Measurements from ENCODE around the gene CEP250.
"Not testable (repeated sequence)": the region's sequence is repeated elsewhere in the genome, so short reads cannot be mapped to it uniquely, and the experiment has no call there.

The CEP250 gene

DNA sequence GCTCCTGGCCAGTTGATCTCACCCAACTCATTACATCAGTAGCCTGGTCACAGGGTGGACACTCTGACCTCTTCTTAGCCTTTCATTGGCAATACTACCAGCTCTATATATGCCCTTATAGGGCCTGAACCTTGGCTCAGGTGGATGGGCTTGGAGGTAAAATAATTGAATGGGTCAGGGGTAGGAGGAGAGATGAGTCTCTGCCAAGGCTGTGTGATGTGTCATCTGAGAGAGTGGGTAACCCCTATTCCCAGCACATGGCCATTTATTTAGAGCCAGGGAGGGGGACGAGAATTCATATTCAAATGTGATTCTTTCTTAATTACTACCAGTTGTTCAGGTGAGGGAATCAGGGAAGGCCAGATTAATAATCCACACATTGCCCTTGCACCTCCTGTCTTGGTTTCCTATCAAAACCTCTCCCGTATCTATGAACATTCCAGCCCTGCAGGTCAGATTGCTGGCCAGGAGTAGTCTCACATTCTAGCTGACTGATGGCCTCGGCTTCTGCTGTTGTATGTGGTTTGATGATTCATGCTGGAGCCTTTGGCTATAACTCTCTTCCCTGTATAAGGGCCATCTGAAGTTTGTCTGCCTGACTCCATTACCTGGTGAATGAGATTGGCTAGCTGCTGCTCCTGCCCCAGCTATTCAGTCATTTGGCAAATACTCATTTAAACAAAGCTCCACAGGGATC, 60.7 kb downstream of the CEP250 start:
- Mint-ChIP-seq H3K27me3 (no peaks in the 10 kb centered on the region), H3K4me3 (no peak overlapping the region), H3K36me3 (ENCODE audit: low read depth) (peaks cover 5% of the 10 kb centered on the region), H3K9me3 (no peaks in the 10 kb centered on the region), H3K27ac (no peak overlapping the region), H3K4me1 (no peaks in the 10 kb centered on the region)
- DNase-seq: no peak
- no peak for ATAC-seq

DNA sequence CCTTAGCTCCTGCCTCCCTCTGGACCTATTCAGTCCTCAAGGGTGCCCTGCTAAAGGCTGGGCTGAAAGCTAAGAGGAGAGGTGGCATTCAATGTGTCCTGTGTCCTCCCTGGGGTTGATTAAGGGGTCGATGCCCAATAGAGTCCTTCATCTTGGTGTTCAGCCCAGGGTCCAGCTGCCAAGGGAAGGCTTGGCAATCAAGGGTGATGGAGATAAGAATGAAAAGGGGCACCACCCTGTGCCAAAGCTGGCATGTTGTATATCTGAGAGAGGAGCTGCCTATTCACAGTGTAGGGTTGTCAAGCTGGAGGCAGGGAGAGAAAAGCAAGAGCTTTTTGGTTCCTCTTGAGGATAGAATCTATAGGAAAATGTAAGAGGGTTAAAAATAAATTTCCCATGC, 61.7 kb downstream of the CEP250 start:
- peaks cover under 1% of the 10 kb centered on the region for H3K36me3 Mint-ChIP-seq (ENCODE audit: low read depth)
- H3K9me3 Mint-ChIP-seq: no peaks in the 10 kb centered on the region
- no peaks in the 10 kb centered on the region for H3K4me1 Mint-ChIP-seq
- no peak overlapping the region for H3K27ac Mint-ChIP-seq
- no peak for DNase-seq
- H3K27me3 Mint-ChIP-seq: no peaks in the 10 kb centered on the region
- no peak overlapping the region for H3K4me3 Mint-ChIP-seq
- no peak for ATAC-seq

- DNase-seq; H3K27ac Mint-ChIP-seq; ATAC-seq; H3K9me3 Mint-ChIP-seq; H3K4me1 Mint-ChIP-seq; H3K4me3 Mint-ChIP-seq; H3K27me3 Mint-ChIP-seq; H3K36me3 Mint-ChIP-seq (ENCODE audit: low read depth): not testable (repeated sequence)
These were observed 62.4 kb downstream of the CEP250 start for GRCh38 chr20:35517767-35518166.

DNA sequence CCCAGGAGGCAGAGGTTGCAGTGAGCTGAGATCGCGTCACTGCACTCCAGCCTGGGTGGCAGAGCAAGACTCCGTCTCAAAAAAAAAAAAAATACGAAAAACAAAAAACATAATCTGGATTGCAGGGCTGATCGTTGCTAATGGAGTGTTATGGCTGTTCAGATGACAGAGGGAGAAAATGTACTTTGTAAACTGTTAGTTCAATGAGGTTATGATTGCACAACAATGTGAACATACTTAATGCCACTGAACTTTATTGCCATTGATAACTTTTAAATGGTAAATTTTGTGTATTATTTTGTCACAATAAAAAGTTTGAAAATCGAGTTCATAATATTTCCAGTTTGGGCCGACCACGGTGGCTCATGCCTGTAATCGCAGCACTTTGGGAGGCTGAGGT, 63.6 kb downstream of the CEP250 start:
- H3K27ac Mint-ChIP-seq: no peak overlapping the region
- H3K4me3 Mint-ChIP-seq: no peak overlapping the region
- H3K4me1 Mint-ChIP-seq: no peaks in the 10 kb centered on the region
- H3K27me3 Mint-ChIP-seq: no peaks in the 10 kb centered on the region
- no peak for DNase-seq
- ATAC-seq: no peak
- no peaks in the 10 kb centered on the region for H3K9me3 Mint-ChIP-seq
- H3K36me3 Mint-ChIP-seq (ENCODE audit: low read depth): no peaks in the 10 kb centered on the region

GRCh38 chr20:35523298-35523888, 68.0 kb downstream of the CEP250 start:
- DNase-seq: peak; percentile 37
- Mint-ChIP-seq H3K9me3 (no peaks in the 10 kb centered on the region), H3K36me3 (ENCODE audit: low read depth) (no peaks in the 10 kb centered on the region), H3K27ac (no peak overlapping the region), H3K4me3 (no peak overlapping the region), H3K27me3 (no peaks in the 10 kb centered on the region), H3K4me1 (no peaks in the 10 kb centered on the region)
- ATAC-seq: no peak

DNA sequence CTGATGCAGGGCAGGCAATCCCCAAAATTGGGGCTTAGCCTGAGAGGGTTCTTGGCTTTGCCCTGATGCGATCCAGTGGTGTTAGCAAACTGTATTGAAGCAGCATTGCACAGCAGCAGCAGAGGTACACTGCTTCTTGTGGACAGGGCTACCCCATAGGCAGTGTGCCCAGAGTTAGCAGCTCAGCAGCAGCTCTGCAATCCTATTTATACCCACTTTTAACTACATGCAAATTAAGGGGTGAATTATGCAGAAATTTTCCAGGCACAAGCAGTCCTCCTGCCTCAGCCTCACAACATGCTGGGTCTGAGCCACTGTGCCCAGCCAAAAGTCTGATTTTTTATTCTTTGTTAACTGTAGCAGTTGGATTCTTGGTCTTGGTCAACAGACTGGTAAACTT, 70.2 kb downstream of the CEP250 start:
- Mint-ChIP-seq H3K27me3 (no peaks in the 10 kb centered on the region), H3K27ac (no peak overlapping the region), H3K36me3 (ENCODE audit: low read depth) (no peaks in the 10 kb centered on the region), H3K9me3 (no peaks in the 10 kb centered on the region), H3K4me3 (no peak overlapping the region), H3K4me1 (no peaks in the 10 kb centered on the region)
- no peak for DNase-seq
- no peak for ATAC-seq

- H3K36me3 Mint-ChIP-seq (ENCODE audit: low read depth): no peaks in the 10 kb centered on the region
- no peak overlapping the region for H3K4me3 Mint-ChIP-seq
- no peak for ATAC-seq
- no peaks in the 10 kb centered on the region for H3K9me3 Mint-ChIP-seq
- H3K4me1 Mint-ChIP-seq: no peaks in the 10 kb centered on the region
- no peak for DNase-seq
- no peak overlapping the region for H3K27ac Mint-ChIP-seq
- no peaks in the 10 kb centered on the region for H3K27me3 Mint-ChIP-seq
These were observed 71.8 kb downstream of the CEP250 start for GRCh38 chr20:35527122-35527769.

- Mint-ChIP-seq H3K36me3 (ENCODE audit: low read depth) (no peaks in the 10 kb centered on the region), H3K4me1 (no peaks in the 10 kb centered on the region), H3K27ac (no peak within 1 kb of the TSS), H3K4me3 (no peak within 1 kb of the TSS), H3K9me3 (no peaks in the 10 kb centered on the region), H3K27me3 (no peaks in the 10 kb centered on the region)
- DNase-seq: no peak
- no peak for ATAC-seq
These were observed 74.2 kb downstream of the CEP250 start, which contains the start of gene C20orf173 for GRCh38 chr20:35529552-35529951. C20orf173 (minus strand) TSS chr20:35529652; CDS start chr20:35529373, 279 bp downstream.

GRCh38 chr20:35539756-35540212, 84.4 kb downstream of the CEP250 start:
- ATAC-seq (no peak), DNase-seq (peak; percentile 10)
- Mint-ChIP-seq H3K27me3 (no peaks in the 10 kb centered on the region), H3K36me3 (ENCODE audit: low read depth) (peaks cover 6% of the 10 kb centered on the region), H3K4me3 (no peak overlapping the region), H3K4me1 (peaks cover 18% of the 10 kb centered on the region), H3K9me3 (no peaks in the 10 kb centered on the region), H3K27ac (no peak overlapping the region)

- Mint-ChIP-seq H3K27ac (peak overlapping the region; percentile 83), H3K27me3 (no peaks in the 10 kb centered on the region), H3K36me3 (ENCODE audit: low read depth) (peaks cover 6% of the 10 kb centered on the region), H3K9me3 (no peaks in the 10 kb centered on the region), H3K4me3 (peak overlapping the region; percentile 86), H3K4me1 (peaks cover 18% of the 10 kb centered on the region)
- no peak for ATAC-seq
- no peak for DNase-seq
These were observed 85.9 kb downstream of the CEP250 start for GRCh38 chr20:35541118-35541782.

GRCh38 chr20:35541783-35542662, 86.6 kb downstream of the CEP250 start, which contains the start of gene ERGIC3:
ERGIC3 (plus strand) TSS chr20:35542078; CDS start chr20:35542098, 20 bp downstream.
- Mint-ChIP-seq H3K36me3 (ENCODE audit: low read depth) (peaks cover 6% of the 10 kb centered on the region), H3K4me1 (peaks cover 18% of the 10 kb centered on the region), H3K9me3 (no peaks in the 10 kb centered on the region), H3K4me3 (peak within 1 kb of the TSS; percentile 86), H3K27ac (peak within 1 kb of the TSS; percentile 83), H3K27me3 (no peaks in the 10 kb centered on the region)
- peak; percentile 99 for DNase-seq
- peak; percentile 97 for ATAC-seq

DNA sequence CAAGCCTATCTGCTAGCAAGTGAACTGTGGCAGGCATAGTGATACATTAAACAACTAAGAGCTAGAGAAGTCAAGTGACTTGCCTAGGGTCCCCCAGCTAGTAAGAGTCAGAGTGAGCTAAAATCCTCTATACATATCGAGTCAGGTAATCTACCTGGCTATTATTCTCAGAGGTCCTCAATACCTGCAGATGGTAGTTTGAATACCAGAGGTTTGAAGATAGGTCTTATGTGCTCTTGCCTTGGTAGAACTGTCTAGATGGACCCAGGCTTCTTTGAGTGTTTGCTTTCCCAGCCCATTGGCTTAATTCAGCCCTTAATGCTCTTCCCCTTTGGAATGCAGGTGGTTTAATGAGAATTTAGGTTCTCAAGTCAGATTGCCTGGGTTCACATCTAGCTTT, 87.6 kb downstream of the CEP250 start:
- peaks cover 6% of the 10 kb centered on the region for H3K36me3 Mint-ChIP-seq (ENCODE audit: low read depth)
- H3K27ac Mint-ChIP-seq: no peak overlapping the region
- ATAC-seq (no peak), DNase-seq (no peak)
- H3K4me3 Mint-ChIP-seq: peak overlapping the region; percentile 86
- peaks cover 18% of the 10 kb centered on the region for H3K4me1 Mint-ChIP-seq
- no peaks in the 10 kb centered on the region for H3K9me3 Mint-ChIP-seq
- no peaks in the 10 kb centered on the region for H3K27me3 Mint-ChIP-seq

DNA sequence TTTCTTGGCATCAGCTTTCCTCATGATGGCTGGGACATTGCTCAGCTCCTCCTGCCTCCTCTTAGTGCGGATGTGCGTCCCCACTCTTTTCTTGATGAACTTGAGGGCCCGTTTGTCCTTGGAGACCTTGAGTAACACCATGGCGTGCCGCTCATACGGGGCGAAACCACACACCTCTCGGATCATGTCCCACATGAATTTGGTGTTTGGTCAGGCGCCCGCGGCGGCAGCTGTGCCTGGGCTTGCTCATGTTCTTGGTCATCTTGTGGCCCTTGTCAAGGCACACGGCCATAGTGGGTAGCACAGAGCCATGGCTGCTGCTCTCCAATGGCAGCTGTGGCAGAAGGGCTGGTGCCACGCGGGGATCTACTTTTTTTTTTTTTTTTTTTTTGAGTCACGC, 89.0 kb downstream of the CEP250 start:
- Mint-ChIP-seq H3K27me3 (no peaks in the 10 kb centered on the region), H3K4me3 (no peak overlapping the region), H3K4me1 (peaks cover 18% of the 10 kb centered on the region), H3K9me3 (no peaks in the 10 kb centered on the region), H3K27ac (no peak overlapping the region), H3K36me3 (ENCODE audit: low read depth) (peaks cover 14% of the 10 kb centered on the region)
- DNase-seq (no peak), ATAC-seq (no peak)

DNA sequence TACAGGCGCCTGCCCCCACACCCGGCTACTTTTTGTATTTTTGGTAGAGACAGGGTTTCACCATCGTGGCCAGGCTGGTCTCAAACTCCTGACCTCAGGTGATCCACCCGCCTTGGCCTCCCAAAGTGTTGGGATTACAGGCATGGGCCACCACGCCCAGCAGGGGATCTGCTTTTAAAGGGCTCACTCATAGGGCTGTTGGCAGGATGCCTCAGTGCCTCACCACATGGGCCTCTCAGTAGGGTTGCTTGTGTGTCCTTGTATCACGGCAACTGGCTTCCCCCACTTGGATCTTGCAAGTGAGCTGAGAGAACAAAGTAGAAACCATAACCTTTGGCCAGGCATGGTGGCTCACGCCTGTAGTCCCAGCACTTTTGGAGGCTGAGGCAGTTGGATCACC, 89.5 kb downstream of the CEP250 start:
- H3K27ac Mint-ChIP-seq, H3K27me3 Mint-ChIP-seq, ATAC-seq, H3K9me3 Mint-ChIP-seq, DNase-seq, H3K4me3 Mint-ChIP-seq: not testable (repeated sequence)
- Mint-ChIP-seq H3K36me3 (ENCODE audit: low read depth) (peaks cover 17% of the 10 kb centered on the region), H3K4me1 (peaks cover 18% of the 10 kb centered on the region)
